T-cell (primary cell): Measurements from ENCODE around the gene EVX1. TPM values are rescaled to one million over a fixed set of nuclear protein-coding genes. Genes with fewer than 3 reads are reported as not detected.

Experiments used
- ATAC-seq, 4 experiments: fragments of 200-7000 bp in 3 of 4; fragments of 150-1000 bp in 1 of 4; cut with Tn5 transposase; replicated peaks in 1 of 4; 1 replicate in 3 of 4; 2 replicates in 1 of 4; pipeline ENCODE4 v1.10.0; 2021; ENCODE audit warnings: moderate library complexity in 3 of 4, mild to moderate bottlenecking in 2 of 4, moderate number of reproducible peaks in 1 of 4
- CTCF ChIA-PET, 2 donors: fragments of 300-600 bp; sonication (Branson Sonifier 250); formaldehyde crosslinking; loops; one replicate each; lab custom pipeline; 2022; ENCODE audit warnings: antibody characterized with exemption in 2 of 2; lab: Charles Lee
- POLR2A ChIA-PET, 2 donors: fragments of 300-600 bp; sonication (Branson Sonifier 250); formaldehyde crosslinking; loops; one replicate each; lab custom pipeline; 2022; ENCODE audit warnings: antibody characterized with exemption in 2 of 2; lab: Charles Lee
- DNase-seq, 35 experiments: peaks; one replicate each; pipeline versions ENCODE4 v3.0.0 to v3.0.0-alpha.2; 2013 to 2023
- H3K27ac ChIP-seq: one replicate; pipeline ENCODE4 v1.5.1; 2013; ENCODE audit warnings: low read length
- H3K27me3 ChIP-seq, 2 experiments: replicated peaks in 1 of 2; 1 replicate in 1 of 2; 2 replicates in 1 of 2; pipeline versions ENCODE4 v1.6.1 to v1.7.0; 2013; ENCODE audit warnings: low read length in 1 of 2, mixed read lengths in 1 of 2; ENCODE audit not compliant: control insufficient read depth in 2 of 2, insufficient read depth in 2 of 2; ENCODE audit errors: extremely low read depth in 1 of 2
- H3K36me3 ChIP-seq, 2 donors: 1 replicate in 1 of 2; 2 replicates in 1 of 2; pipeline versions ENCODE4 v1.6.1 to v1.7.0; 2013; ENCODE audit warnings: low read length in 1 of 2; ENCODE audit not compliant: control insufficient read depth in 2 of 2, insufficient read depth in 1 of 2; ENCODE audit errors: extremely low read depth in 1 of 2
- H3K4me1 ChIP-seq, 2 experiments: 1 replicate in 1 of 2; 2 replicates in 1 of 2; pipeline versions ENCODE4 v1.6.1 to v1.7.0; 2013; ENCODE audit warnings: low read length in 2 of 2, mixed read lengths in 1 of 2; ENCODE audit not compliant: insufficient read depth in 2 of 2, control insufficient read depth in 1 of 2; ENCODE audit errors: extremely low read depth in 1 of 2
- H3K4me3 ChIP-seq, 2 donors: 1 replicate in 1 of 2; 2 replicates in 1 of 2; pipeline versions ENCODE4 v1.5.1 to v1.7.0; 2013; ENCODE audit warnings: mild to moderate bottlenecking in 2 of 2, low read length in 1 of 2, moderate library complexity in 1 of 2; ENCODE audit not compliant: control insufficient read depth in 1 of 2; ENCODE audit errors: extremely low read depth in 1 of 2
- H3K9me3 ChIP-seq: 2 replicates; pipeline ENCODE4 v1.7.0; 2013
- H3K27ac Mint-ChIP-seq, 2 donors: one replicate each; pipeline ENCODE4 v1.8.0; 2020 to 2021; ENCODE audit warnings: mild to moderate bottlenecking in 2 of 2, mixed read lengths in 2 of 2
- H3K27me3 Mint-ChIP-seq, 2 donors: one replicate each; pipeline ENCODE4 v1.8.0; 2021 to 2022; ENCODE audit warnings: mixed read lengths in 2 of 2
- H3K36me3 Mint-ChIP-seq: one replicate; pipeline ENCODE4 v1.8.0; 2021; ENCODE audit warnings: mixed read lengths
- H3K4me1 Mint-ChIP-seq, 3 donors: one replicate each; pipeline ENCODE4 v1.8.0; 2020 to 2022; ENCODE audit warnings: mixed read lengths in 3 of 3, mild to moderate bottlenecking in 1 of 3
- H3K4me3 Mint-ChIP-seq, 3 donors: one replicate each; pipeline ENCODE4 v1.8.0; 2020 to 2022; ENCODE audit warnings: mild to moderate bottlenecking in 3 of 3, mixed read lengths in 3 of 3, moderate library complexity in 3 of 3
- H3K9me3 Mint-ChIP-seq, 3 donors: one replicate each; pipeline ENCODE4 v1.8.0; 2020 to 2022; ENCODE audit warnings: mixed read lengths in 3 of 3
- WGBS: methylation state at CpG from one replicate; pipeline ENCODE4 v1.1.5; 2013; ENCODE audit warnings: missing lambda C conversion rate; ENCODE audit not compliant: insufficient coverage; 5-methylcytosine and 5-hydroxymethylcytosine counted together
- total RNA-seq, 35 experiments: library from RNA in 6 of 35; stranded (reverse) in 6 of 35; fragments of 120-200 nt in 1 of 35; gene quantifications; one replicate each; pipeline versions ENCODE4 v1.2.1 to v1.2.4 and lab custom pipeline; 2013 to 2026

Gene EVX1
- total RNA-seq, 5 donors from 2014 or later (not counting 1 experiment from before 2014, with no cell fraction given), result 0.16 TPM; not detected in 4

GRCh38 chr7:27213433-27214238, 29.0 kb upstream of the EVX1 start:
- Histone ChIP-seq H3K36me3 (no peaks in the 10 kb centered on the region), H3K4me3 (no peak overlapping the region), H3K27me3 (peaks cover 13 to 67% of the 10 kb centered on the region in 2 experiments), H3K4me1 (peaks cover 0 to 18% of the 10 kb centered on the region in 2 experiments), H3K27ac (no peak overlapping the region), H3K9me3 (no peaks in the 10 kb centered on the region)
- H3K4me3 Mint-ChIP-seq, result peak overlapping the region in 1 of 3 donors; percentile 7
- H3K27ac Mint-ChIP-seq, result no peak overlapping the region
- H3K9me3 Mint-ChIP-seq, result no peaks in the 10 kb centered on the region
- peaks cover 8 to 14% (median 12%) of the 10 kb centered on the region in 3 donors for H3K4me1 Mint-ChIP-seq
- CTCF ChIA-PET, result interaction anchor here in 1 of 2 donors (0.7 kb wide), 1 partner anchor 51 kb away, joined by 3 read pairs; no protein-coding TSS in a partner anchor
- no peaks in the 10 kb centered on the region for H3K36me3 Mint-ChIP-seq
- POLR2A ChIA-PET, result no interaction called here
- peaks cover 87 to 88% of the 10 kb centered on the region in 2 donors for H3K27me3 Mint-ChIP-seq
- peak in 1 of 4 experiments; percentile 13 for ATAC-seq
- no peak for DNase-seq
- 47% methylated on average over 41 of the region's 50 CpGs for WGBS

- peaks cover 86 to 87% of the 10 kb centered on the region in 2 donors for H3K27me3 Mint-ChIP-seq
- Histone ChIP-seq H3K27ac (no peak overlapping the region), H3K36me3 (no peaks in the 10 kb centered on the region), H3K4me1 (peaks cover 0 to 18% of the 10 kb centered on the region in 2 experiments), H3K27me3 (peaks cover 17 to 69% of the 10 kb centered on the region in 2 experiments), H3K4me3 (no peak overlapping the region), H3K9me3 (no peaks in the 10 kb centered on the region)
- DNase-seq (no peak), ATAC-seq (no peak)
- POLR2A ChIA-PET, result no interaction called here
- H3K4me1 Mint-ChIP-seq, result peaks cover 8 to 14% (median 12%) of the 10 kb centered on the region in 3 donors
- H3K9me3 Mint-ChIP-seq, result no peaks in the 10 kb centered on the region
- no peaks in the 10 kb centered on the region for H3K36me3 Mint-ChIP-seq
- no CpG with 5 or more reads among the region's 8 CpGs for WGBS
- H3K4me3 Mint-ChIP-seq, result no peak overlapping the region
- no peak overlapping the region for H3K27ac Mint-ChIP-seq
- CTCF ChIA-PET, result no interaction called here
Observed at GRCh38 chr7:27214239-27214950, 28.2 kb upstream of the EVX1 start.

GRCh38 chr7:27215356-27215755, 27.2 kb upstream of the EVX1 start:
- Mint-ChIP-seq H3K4me1 (peaks cover 9 to 17% (median 15%) of the 10 kb centered on the region in 3 donors), H3K27ac (no peak overlapping the region), H3K4me3 (no peak overlapping the region), H3K9me3 (no peaks in the 10 kb centered on the region), H3K36me3 (no peaks in the 10 kb centered on the region), H3K27me3 (peaks cover 85 to 86% of the 10 kb centered on the region in 2 donors)
- Histone ChIP-seq H3K36me3 (no peaks in the 10 kb centered on the region), H3K9me3 (no peaks in the 10 kb centered on the region), H3K27me3 (peaks cover 22 to 69% of the 10 kb centered on the region in 2 experiments), H3K4me3 (no peak overlapping the region), H3K27ac (no peak overlapping the region), H3K4me1 (peaks cover 0 to 18% of the 10 kb centered on the region in 2 experiments)
- ChIA-PET CTCF (no interaction called here), POLR2A (no interaction called here)
- no CpG with 5 or more reads among the region's 2 CpGs for WGBS
- ATAC-seq (no peak), DNase-seq (no peak)

GRCh38 chr7:27217951-27218350, 24.7 kb upstream of the EVX1 start:
- H3K4me1 Mint-ChIP-seq, result peaks cover 5 to 10% (median 6%) of the 10 kb centered on the region in 3 donors
- H3K9me3 ChIP-seq, result no peaks in the 10 kb centered on the region
- H3K36me3 ChIP-seq, result no peaks in the 10 kb centered on the region
- CTCF ChIA-PET, result interaction anchor here in 1 of 2 donors (1.4 kb wide), 1 partner anchor 8 kb away, joined by 7 read pairs; no protein-coding TSS in a partner anchor
- peaks cover 81% of the 10 kb centered on the region in 2 donors for H3K27me3 Mint-ChIP-seq
- peaks cover 27 to 52% of the 10 kb centered on the region in 2 experiments for H3K27me3 ChIP-seq
- H3K4me3 Mint-ChIP-seq, result no peak overlapping the region
- no peaks in the 10 kb centered on the region for H3K36me3 Mint-ChIP-seq
- H3K4me1 ChIP-seq, result peaks cover 0 to 10% of the 10 kb centered on the region in 2 experiments
- H3K27ac Mint-ChIP-seq, result no peak overlapping the region
- no peak overlapping the region for H3K4me3 ChIP-seq
- DNase-seq (no peak), ATAC-seq (no peak)
- no peak overlapping the region for H3K27ac ChIP-seq
- H3K9me3 Mint-ChIP-seq, result no peaks in the 10 kb centered on the region
- POLR2A ChIA-PET, result no interaction called here

- peaks cover 0 to 3% of the 10 kb centered on the region in 2 experiments for H3K4me1 ChIP-seq
- Mint-ChIP-seq H3K27ac (no peak overlapping the region), H3K36me3 (no peaks in the 10 kb centered on the region), H3K4me1 (peaks cover 5 to 8% (median 6%) of the 10 kb centered on the region in 3 donors), H3K9me3 (no peaks in the 10 kb centered on the region), H3K4me3 (no peak overlapping the region), H3K27me3 (peaks cover 76 to 78% of the 10 kb centered on the region in 2 donors)
- H3K9me3 ChIP-seq, result no peaks in the 10 kb centered on the region
- H3K27me3 ChIP-seq, result peaks cover 33 to 40% of the 10 kb centered on the region in 2 experiments
- ChIA-PET CTCF (no interaction called here), POLR2A (no interaction called here)
- 58% methylated on average over 2 of the region's 4 CpGs for WGBS
- ATAC-seq (no peak), DNase-seq (no peak)
- no peaks in the 10 kb centered on the region for H3K36me3 ChIP-seq
- no peak overlapping the region for H3K4me3 ChIP-seq
- H3K27ac ChIP-seq, result no peak overlapping the region
Observed at GRCh38 chr7:27219821-27220220, 22.8 kb upstream of the EVX1 start.

- DNase-seq (no peak), ATAC-seq (peak in 1 of 4 experiments; percentile 37)
- H3K4me1 Mint-ChIP-seq, result peaks cover 5 to 10% (median 8%) of the 10 kb centered on the region in 3 donors
- H3K9me3 ChIP-seq, result no peaks in the 10 kb centered on the region
- peaks cover 34 to 40% of the 10 kb centered on the region in 2 experiments for H3K27me3 ChIP-seq
- H3K27ac ChIP-seq, result no peak overlapping the region
- peaks cover 0 to 3% of the 10 kb centered on the region in 2 experiments for H3K4me1 ChIP-seq
- WGBS, result 10% methylated on average over 45 of the region's 45 CpGs
- POLR2A ChIA-PET, result no interaction called here
- CTCF ChIA-PET, result no interaction called here
- no peak overlapping the region for H3K4me3 Mint-ChIP-seq
- H3K9me3 Mint-ChIP-seq, result no peaks in the 10 kb centered on the region
- H3K27me3 Mint-ChIP-seq, result peaks cover 76 to 77% of the 10 kb centered on the region in 2 donors
- H3K36me3 ChIP-seq, result no peaks in the 10 kb centered on the region
- no peaks in the 10 kb centered on the region for H3K36me3 Mint-ChIP-seq
- no peak overlapping the region for H3K27ac Mint-ChIP-seq
- H3K4me3 ChIP-seq, result no peak overlapping the region
Observed at GRCh38 chr7:27220440-27220955, 22.1 kb upstream of the EVX1 start.
